ENCODE data around the gene RAD51.

DNA sequence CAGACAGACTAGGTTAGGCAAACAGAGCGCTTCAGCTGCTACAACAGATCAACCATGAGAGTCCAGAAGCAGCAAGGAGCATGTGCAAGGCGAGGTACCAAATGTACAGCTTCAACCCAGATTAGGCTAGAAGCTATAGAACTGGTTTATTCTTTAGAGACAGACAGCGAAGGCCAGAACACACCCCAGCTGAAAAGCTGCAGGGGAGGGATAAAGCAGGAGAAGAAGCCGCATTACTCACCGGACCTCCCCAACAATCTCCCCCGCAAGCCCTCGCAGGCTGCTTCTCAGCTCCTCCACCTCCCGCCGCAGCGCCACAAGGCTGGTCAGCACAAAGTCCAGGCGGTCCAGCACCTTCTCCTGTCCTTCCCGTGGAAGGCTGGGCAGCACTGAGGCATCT, 56.8 kb downstream of the RAD51 start:
- TF ChIP-seq, protein P1, sequence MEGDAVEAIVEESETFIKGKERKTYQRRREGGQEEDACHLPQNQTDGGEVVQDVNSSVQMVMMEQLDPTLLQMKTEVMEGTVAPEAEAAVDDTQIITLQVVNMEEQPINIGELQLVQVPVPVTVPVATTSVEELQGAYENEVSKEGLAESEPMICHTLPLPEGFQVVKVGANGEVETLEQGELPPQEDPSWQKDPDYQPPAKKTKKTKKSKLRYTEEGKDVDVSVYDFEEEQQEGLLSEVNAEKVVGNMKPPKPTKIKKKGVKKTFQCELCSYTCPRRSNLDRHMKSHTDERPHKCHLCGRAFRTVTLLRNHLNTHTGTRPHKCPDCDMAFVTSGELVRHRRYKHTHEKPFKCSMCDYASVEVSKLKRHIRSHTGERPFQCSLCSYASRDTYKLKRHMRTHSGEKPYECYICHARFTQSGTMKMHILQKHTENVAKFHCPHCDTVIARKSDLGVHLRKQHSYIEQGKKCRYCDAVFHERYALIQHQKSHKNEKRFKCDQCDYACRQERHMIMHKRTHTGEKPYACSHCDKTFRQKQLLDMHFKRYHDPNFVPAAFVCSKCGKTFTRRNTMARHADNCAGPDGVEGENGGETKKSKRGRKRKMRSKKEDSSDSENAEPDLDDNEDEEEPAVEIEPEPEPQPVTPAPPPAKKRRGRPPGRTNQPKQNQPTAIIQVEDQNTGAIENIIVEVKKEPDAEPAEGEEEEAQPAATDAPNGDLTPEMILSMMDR (IDR thresholded peaks at IDR 0.05), result no peak
- TF ChIP-seq POLR2A (IDR thresholded peaks at IDR 0.05) (no peak), POLR2AphosphoS5 (IDR thresholded peaks at IDR 0.05) (no peak), EP300 (IDR thresholded peaks at IDR 0.05) (no peak)
